ENCODE results near the gene TEDDM1. TPM values are rescaled to one million over a fixed set of nuclear protein-coding genes. Genes with fewer than 3 reads are reported as not detected.

TEDDM1 gene
- total and polyA plus RNA-seq, 2 donors (not counting 3 experiments of a cell fraction or from before 2014, with no cell fraction given) = not detected

DNA sequence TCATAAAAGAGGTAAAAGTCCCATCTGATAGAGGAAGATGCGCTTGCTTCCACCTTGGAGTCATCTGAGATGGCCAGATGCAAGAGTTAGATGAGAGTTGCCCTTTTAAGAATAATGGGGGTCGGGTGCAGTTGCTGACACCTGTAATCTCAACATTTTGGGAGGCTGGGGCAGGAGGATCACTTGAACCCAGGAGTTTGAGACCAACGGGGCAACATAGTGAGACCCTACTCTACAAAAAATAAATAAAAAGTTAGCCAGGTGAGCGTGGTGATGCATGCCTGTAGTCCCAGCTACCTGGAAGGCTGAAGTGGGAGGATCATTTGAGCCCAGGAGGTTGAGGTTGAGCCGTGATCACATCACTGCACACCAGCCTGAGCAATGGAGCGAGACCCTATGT is 13.5 kb upstream of the TEDDM1 start:
- H3K4me3 ChIP-seq (replicated peaks in 1 of 3; ENCODE audit: insufficient read depth in 1 of 3, low read depth in 1 of 3, low read length in 3 of 3) = no peak overlapping the region
- no peak overlapping the region for H2AFZ ChIP-seq (ENCODE audit: low read depth, low read length)
- H3K9ac ChIP-seq (replicated peaks; ENCODE audit: extremely low read depth, insufficient read depth, low read length) = no peak overlapping the region
- H3K9me3 ChIP-seq (replicated peaks; ENCODE audit: control insufficient read depth, insufficient read depth, low read length) = no peaks in the 10 kb centered on the region
- FAIRE-seq (no peak), DNase-seq (ENCODE audit: low read depth, low spot score) (no peak)
- no TSS peak for BruUV-seq (replicated peaks)
- dilution Hi-C loops (cut with MboI; ENCODE audit: extremely low pct_ligation_motif_present, low sequenced_read_pairs) (no loop called here), intact Hi-C loops (cut with micrococcal nuclease) (no loop called here)
- ChIA-PET CTCF (interaction anchor here (1.6 kb wide), 1 partner anchor 271 kb away, joined by 5 read pairs; no protein-coding TSS in a partner anchor), POLR2A (no interaction called here)
- no peaks in the 10 kb centered on the region for H3K36me3 ChIP-seq (ENCODE audit: control insufficient read depth in 2 of 2, extremely low read depth in 1 of 2, insufficient read depth in 2 of 2, low read length in 2 of 2)
- no peaks in the 10 kb centered on the region for H3K79me2 ChIP-seq (ENCODE audit: control insufficient read depth, insufficient read depth, low read length)
- no peak overlapping the region for H3K27ac ChIP-seq (ENCODE audit: insufficient read depth, low read depth, low read length)
- no peaks in the 10 kb centered on the region for H3K9me1 ChIP-seq (replicated peaks; ENCODE audit: control insufficient read depth, extremely low read depth, insufficient read depth, low read length)
- H3K4me1 ChIP-seq (ENCODE audit: control insufficient read depth, extremely low read depth, insufficient read depth, low read length) = no peaks in the 10 kb centered on the region
- H3K4me2 ChIP-seq (ENCODE audit: insufficient read depth, low read length) = no peak overlapping the region
- no peaks in the 10 kb centered on the region for H3K27me3 ChIP-seq (ENCODE audit: control insufficient read depth in 2 of 2, insufficient read depth in 2 of 2, low read length in 2 of 2)
- TF ChIP-seq, protein P1, sequence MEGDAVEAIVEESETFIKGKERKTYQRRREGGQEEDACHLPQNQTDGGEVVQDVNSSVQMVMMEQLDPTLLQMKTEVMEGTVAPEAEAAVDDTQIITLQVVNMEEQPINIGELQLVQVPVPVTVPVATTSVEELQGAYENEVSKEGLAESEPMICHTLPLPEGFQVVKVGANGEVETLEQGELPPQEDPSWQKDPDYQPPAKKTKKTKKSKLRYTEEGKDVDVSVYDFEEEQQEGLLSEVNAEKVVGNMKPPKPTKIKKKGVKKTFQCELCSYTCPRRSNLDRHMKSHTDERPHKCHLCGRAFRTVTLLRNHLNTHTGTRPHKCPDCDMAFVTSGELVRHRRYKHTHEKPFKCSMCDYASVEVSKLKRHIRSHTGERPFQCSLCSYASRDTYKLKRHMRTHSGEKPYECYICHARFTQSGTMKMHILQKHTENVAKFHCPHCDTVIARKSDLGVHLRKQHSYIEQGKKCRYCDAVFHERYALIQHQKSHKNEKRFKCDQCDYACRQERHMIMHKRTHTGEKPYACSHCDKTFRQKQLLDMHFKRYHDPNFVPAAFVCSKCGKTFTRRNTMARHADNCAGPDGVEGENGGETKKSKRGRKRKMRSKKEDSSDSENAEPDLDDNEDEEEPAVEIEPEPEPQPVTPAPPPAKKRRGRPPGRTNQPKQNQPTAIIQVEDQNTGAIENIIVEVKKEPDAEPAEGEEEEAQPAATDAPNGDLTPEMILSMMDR (IDR thresholded peaks at IDR 0.05; ENCODE audit: extremely low read depth in 1 of 2, insufficient read depth in 1 of 2, low read depth in 1 of 2, low read length in 2 of 2) = no peak
- no peak for TF ChIP-seq JUN (IDR thresholded peaks at IDR 0.05; ENCODE audit: borderline replicate concordance, insufficient read depth, insufficient read length, low read depth)
- TF ChIP-seq MAX (IDR thresholded peaks at IDR 0.05; ENCODE audit: insufficient read depth, insufficient read length) = no peak
- TF ChIP-seq FOS (IDR thresholded peaks at IDR 0.05; ENCODE audit: borderline replicate concordance, insufficient read depth, low read length) = no peak
- TF ChIP-seq EZH2 (IDR thresholded peaks at IDR 0.05; ENCODE audit: borderline replicate concordance, low read depth, low read length, severe bottlenecking) = no peak
- TF ChIP-seq POLR2AphosphoS5 (IDR thresholded peaks at IDR 0.05; ENCODE audit: insufficient read depth, low read depth, low read length) = no peak
- no peak for TF ChIP-seq POLR2A (IDR thresholded peaks at IDR 0.05; ENCODE audit: low read depth, low read length)
- TF ChIP-seq MYC (IDR thresholded peaks at IDR 0.05; ENCODE audit: low read depth, low read length) = no peak
- no peak for TF ChIP-seq GATA2 (IDR thresholded peaks at IDR 0.05; ENCODE audit: insufficient read depth, insufficient read length, low read depth, low read length)
- H4K20me1 ChIP-seq (replicated peaks; ENCODE audit: control insufficient read depth, extremely low read depth, insufficient read depth, low read length) = no peaks in the 10 kb centered on the region

All from endothelial cell of umbilical vein (primary cell).